ENCODE measurements around the gene EP300. TPM values are rescaled to one million over a fixed set of nuclear protein-coding genes. Genes with fewer than 3 reads are reported as not detected.
"Not testable (repeated sequence)": the region's sequence is repeated elsewhere in the genome, so short reads cannot be mapped to it uniquely, and the experiment has no call there.

The EP300 gene
- total RNA-seq, 1 donor from 2014 or later = 21.8 TPM

- DNase-seq (ENCODE audit: low read depth, low spot score) = no peak
Measured at GRCh38 chr22:41078931-41079330, 13.5 kb upstream of the EP300 start.

- no peak for DNase-seq (ENCODE audit: low read depth, low spot score)
Measured at GRCh38 chr22:41085842-41086241, 6.5 kb upstream of the EP300 start.

GRCh38 chr22:41091132-41092022, 1.0 kb upstream of the EP300 start:
- DNase-seq (ENCODE audit: low read depth, low spot score) = peak; percentile 93

- no peak for DNase-seq (ENCODE audit: low read depth, low spot score)
Measured at GRCh38 chr22:41092847-41093411, 537 bp downstream of the EP300 start.

GRCh38 chr22:41094041-41094593, 1.7 kb downstream of the EP300 start:
- no peak for DNase-seq (ENCODE audit: low read depth, low spot score)

GRCh38 chr22:41096391-41096790, 4.0 kb downstream of the EP300 start:
- no peak for DNase-seq (ENCODE audit: low read depth, low spot score)

GRCh38 chr22:41096841-41097240, 4.4 kb downstream of the EP300 start:
- DNase-seq (ENCODE audit: low read depth, low spot score) = no peak

GRCh38 chr22:41099036-41099435, 6.6 kb downstream of the EP300 start:
- no peak for DNase-seq (ENCODE audit: low read depth, low spot score)

GRCh38 chr22:41106122-41106968, 14.0 kb downstream of the EP300 start:
- no peak for DNase-seq (ENCODE audit: low read depth, low spot score)

- not testable (repeated sequence) for DNase-seq (ENCODE audit: low read depth, low spot score)
Measured at GRCh38 chr22:41106969-41107325, 14.6 kb downstream of the EP300 start.

- no peak for DNase-seq (ENCODE audit: low read depth, low spot score)
Measured at GRCh38 chr22:41110968-41111367, 18.6 kb downstream of the EP300 start.

GRCh38 chr22:41116342-41116741, 23.9 kb downstream of the EP300 start:
- no peak for DNase-seq (ENCODE audit: low read depth, low spot score)

GRCh38 chr22:41117127-41117965, 25.0 kb downstream of the EP300 start:
- DNase-seq (ENCODE audit: low read depth, low spot score) = no peak

- no peak for DNase-seq (ENCODE audit: low read depth, low spot score)
Measured at GRCh38 chr22:41123151-41123550, 30.8 kb downstream of the EP300 start.

- DNase-seq (ENCODE audit: low read depth, low spot score) = no peak
Measured at GRCh38 chr22:41124086-41124485, 31.7 kb downstream of the EP300 start.

- DNase-seq (ENCODE audit: low read depth, low spot score) = no peak
Measured at GRCh38 chr22:41127451-41127850, 35.1 kb downstream of the EP300 start.

- DNase-seq (ENCODE audit: low read depth, low spot score) = no peak
Measured at GRCh38 chr22:41128606-41129005, 36.2 kb downstream of the EP300 start.

GRCh38 chr22:41132550-41132949, 40.2 kb downstream of the EP300 start:
- DNase-seq (ENCODE audit: low read depth, low spot score) = no peak

GRCh38 chr22:41140365-41140957, 48.1 kb downstream of the EP300 start:
- DNase-seq (ENCODE audit: low read depth, low spot score) = no peak

GRCh38 chr22:41145921-41146320, 53.5 kb downstream of the EP300 start:
- not testable (repeated sequence) for DNase-seq (ENCODE audit: low read depth, low spot score)

Data from pulmonary artery endothelial cell (primary cell).